ENCODE measurements around the gene ATCAY.
"Not testable (repeated sequence)": the region's sequence is repeated elsewhere in the genome, so short reads cannot be mapped to it uniquely, and the experiment has no call there.

The ATCAY gene

GRCh38 chr19:3904233-3904632, 23.7 kb downstream of the ATCAY start:
- no peak for DNase-seq (ENCODE audit: low spot score)

GRCh38 chr19:3907626-3908265, 27.3 kb downstream of the ATCAY start:
- DNase-seq (ENCODE audit: low spot score): no peak

GRCh38 chr19:3908266-3909054, 28.0 kb downstream of the ATCAY start:
- no peak for DNase-seq (ENCODE audit: low spot score)

GRCh38 chr19:3910105-3910504, 29.6 kb downstream of the ATCAY start:
- no peak for DNase-seq (ENCODE audit: low spot score)

GRCh38 chr19:3914199-3914598, 33.7 kb downstream of the ATCAY start:
- no peak for DNase-seq (ENCODE audit: low spot score)

- DNase-seq (ENCODE audit: low spot score): no peak
These were observed 35.5 kb downstream of the ATCAY start for GRCh38 chr19:3916033-3916432.

- DNase-seq (ENCODE audit: low spot score): no peak
These were observed 39.3 kb downstream of the ATCAY start for GRCh38 chr19:3919793-3920192.

GRCh38 chr19:3923096-3923758, 42.7 kb downstream of the ATCAY start:
- DNase-seq (ENCODE audit: low spot score): no peak

- no peak for DNase-seq (ENCODE audit: low spot score)
These were observed 43.4 kb downstream of the ATCAY start for GRCh38 chr19:3923912-3924311.

GRCh38 chr19:3931041-3931440, 50.6 kb downstream of the ATCAY start:
- DNase-seq (ENCODE audit: low spot score): no peak

GRCh38 chr19:3932931-3933810, 52.7 kb downstream of the ATCAY start, which contains the start of gene NMRK2:
Gene NMRK2 (plus strand): TSS chr19:3933069. CDS start chr19:3933672, 603 bp downstream.
- no peak for DNase-seq (ENCODE audit: low spot score)

GRCh38 chr19:3936506-3937442, 56.3 kb downstream of the ATCAY start:
- no peak for DNase-seq (ENCODE audit: low spot score)

- not testable (repeated sequence) for DNase-seq (ENCODE audit: low spot score)
These were observed 57.9 kb downstream of the ATCAY start for GRCh38 chr19:3938300-3938950.

- no peak for DNase-seq (ENCODE audit: low spot score)
These were observed 62.4 kb downstream of the ATCAY start for GRCh38 chr19:3942790-3943409.

GRCh38 chr19:3944018-3944721, 63.7 kb downstream of the ATCAY start:
- DNase-seq (ENCODE audit: low spot score): no peak

- no peak for DNase-seq (ENCODE audit: low spot score)
These were observed 65.4 kb downstream of the ATCAY start for GRCh38 chr19:3945838-3946237.

- not testable (repeated sequence) for DNase-seq (ENCODE audit: low spot score)
These were observed 66.9 kb downstream of the ATCAY start for GRCh38 chr19:3947316-3947933.

GRCh38 chr19:3949294-3949693, 68.8 kb downstream of the ATCAY start:
- DNase-seq (ENCODE audit: low spot score): no peak
